HepG2 (cell line): ENCODE measurements around the gene CFAP73. TPM values are rescaled to one million over a fixed set of nuclear protein-coding genes. Genes with fewer than 3 reads are reported as not detected.

Experiments used
- ATAC-seq: fragments of 200-7000 bp; cut with Tn5 transposase; 3 replicates; pipeline ENCODE4 v1.9.1; 2020; ENCODE audit warnings: mild to moderate bottlenecking, moderate library complexity
- BruUV-seq: library from RNA; stranded (reverse); fragments of 400-500 nt; replicated peaks from 2 replicates; lab custom pipeline; 2021; lab: Mats Ljungman, UMichigan
- CTCF ChIA-PET: fragments of 300-600 bp; formaldehyde crosslinking; extraction: SDS; loops from one replicate; lab custom pipeline; 2021; ENCODE audit warnings: low total read pairs, inconsistent platforms, low intra/inter-chr PET ratio; lab: Yijun Ruan, JAX
- POLR2A ChIA-PET: fragments of 350-600 bp; sonication (Branson Sonifier 250); formaldehyde crosslinking; loops from one replicate; lab custom pipeline; 2020; ENCODE audit warnings: antibody characterized with exemption, inconsistent platforms; lab: Yijun Ruan, JAX
- DNase-seq: peaks from one replicate; pipeline ENCODE4 v3.0.0-alpha.2; 2015; ENCODE audit warnings: low spot score
- FAIRE-seq: peaks from 3 replicates; lab custom pipeline; 2011; peaks lifted over from hg19 to GRCh38; lab: Jason Lieb, UNC
- H2AFZ ChIP-seq: one replicate; pipeline ENCODE4 v1.6.1; 2011; ENCODE audit warnings: low read length, inconsistent platforms
- H3K27ac ChIP-seq: fragments of 300-600 bp; 3 replicates; pipeline ENCODE4 v1.8.0; 2011; ENCODE audit warnings: mixed run types, mild to moderate bottlenecking, mixed read lengths, low read length, inconsistent platforms; ENCODE audit not compliant: insufficient read depth; ENCODE audit errors: extremely low read length
- H3K27me3 ChIP-seq, 2 experiments: fragments of 200-600 bp in 1 of 2; 2 replicates in 1 of 2; 3 replicates in 1 of 2; pipeline versions ENCODE4 v1.6.0 to v1.8.0; 2011; ENCODE audit warnings: low read length in 2 of 2, mild to moderate bottlenecking in 2 of 2, moderate library complexity in 2 of 2, inconsistent platforms in 1 of 2; ENCODE audit not compliant: insufficient read depth in 2 of 2, control insufficient read depth in 1 of 2
- H3K36me3 ChIP-seq, 2 experiments: fragments of 200-600 bp in 1 of 2; replicated peaks in 1 of 2; 2 replicates in 1 of 2; 3 replicates in 1 of 2; pipeline versions ENCODE4 v1.5.1 to v1.8.0; 2011; ENCODE audit warnings: low read length in 2 of 2, inconsistent platforms in 1 of 2; ENCODE audit not compliant: insufficient read depth in 2 of 2, control insufficient read depth in 1 of 2
- H3K4me1 ChIP-seq: 2 replicates; pipeline ENCODE4 v1.5.1; 2012; ENCODE audit warnings: low read length, inconsistent platforms; ENCODE audit not compliant: insufficient read depth
- H3K4me2 ChIP-seq: 2 replicates; pipeline ENCODE4 v1.6.0; 2011; ENCODE audit warnings: low read depth, low read length, inconsistent platforms
- H3K4me3 ChIP-seq, 3 experiments: fragments of 200-600 bp in 1 of 3; sonication (generic), shearing (Covaris generic) in 1 of 3; replicated peaks in 1 of 3; 2 replicates each; pipeline ENCODE4 v1.5.1; 2011 to 2016; ENCODE audit warnings: low read length in 3 of 3, inconsistent platforms in 2 of 3, low read depth in 2 of 3, mild to moderate bottlenecking in 2 of 3, control low read depth in 1 of 3, mixed read lengths in 1 of 3; ENCODE audit not compliant: insufficient read depth in 1 of 3
- H3K79me2 ChIP-seq: one replicate; pipeline ENCODE4 v1.6.1; 2011; ENCODE audit warnings: low read length, inconsistent platforms; ENCODE audit not compliant: insufficient read depth
- H3K9ac ChIP-seq: 2 replicates; pipeline ENCODE4 v1.6.0; 2011; ENCODE audit warnings: mild to moderate bottlenecking, low read depth, low read length, inconsistent platforms; ENCODE audit not compliant: insufficient read depth
- H3K9me3 ChIP-seq: 2 replicates; pipeline ENCODE4 v1.5.1; 2012; ENCODE audit warnings: mild to moderate bottlenecking, low read length
- H4K20me1 ChIP-seq: 2 replicates; pipeline ENCODE4 v1.6.0; 2011; ENCODE audit warnings: inconsistent platforms, mild to moderate bottlenecking, low read length, moderate library complexity; ENCODE audit not compliant: insufficient read depth
- RNF219 ChIP-seq: sonication (generic); formaldehyde crosslinking; IDR thresholded peaks from 2 replicates; pipeline ENCODE4 v1.5.0; 2020; ENCODE audit warnings: mild to moderate bottlenecking, missing genetic modification reagents
- ZBTB44 ChIP-seq: sonication (generic); formaldehyde crosslinking; IDR thresholded peaks from 2 replicates; pipeline ENCODE4 v1.4.0; 2020; ENCODE audit warnings: missing genetic modification reagents
- ZNF362 ChIP-seq: sonication (generic); formaldehyde crosslinking; IDR thresholded peaks from 2 replicates; pipeline ENCODE4 v1.4.0; 2020; ENCODE audit warnings: missing genetic modification reagents, mild to moderate bottlenecking, borderline replicate concordance
- ZNF577 ChIP-seq: sonication (generic); formaldehyde crosslinking; IDR thresholded peaks from 2 replicates; pipeline ENCODE4 v1.4.0; 2020; ENCODE audit warnings: mild to moderate bottlenecking, low read depth, missing genetic modification reagents, borderline replicate concordance
- WGBS: methylation state at CpG from one replicate; pipeline ENCODE4 v1.1.6; 2017; ENCODE audit warnings: low lambda C conversion rate; 5-methylcytosine and 5-hydroxymethylcytosine counted together
- in situ Hi-C: cut with HindIII; loops from 2 replicates; pipeline ENCODE4 v1.10.0; 2017; ENCODE audit warnings: low pct_unique_long_range_greater_than_20kb; ENCODE audit not compliant: extremely low pct_ligation_motif_present
- intact Hi-C: fragments of 100-400 bp; cut with micrococcal nuclease; formaldehyde crosslinking; loops from one replicate; pipeline ENCODE4 v1.10.0; 2022; ENCODE audit not compliant: unreplicated experiment
- polyA plus RNA-seq, 8 experiments: library from polyadenylated mRNA; depleted of rRNA in 3 of 8; stranded (reverse) in 7 of 8; unstranded in 1 of 8; fragments of >200 nt; fragmentation: Illumina TruSeq in 4 of 8; extraction: Trizol in 4 of 8; gene quantifications; 2 replicates each; pipeline versions ENCODE4 v1.2.1 to v1.2.3, GENCODE V29; 2011 to 2016; ENCODE audit warnings: low read depth in 4 of 8, missing spikeins in 1 of 8, mixed read lengths in 1 of 8; ENCODE audit not compliant: insufficient read depth in 1 of 8
- total RNA-seq, 5 experiments: library from RNA; depleted of rRNA; stranded (reverse); fragments of >200 nt; fragmentation: Illumina TruSeq; extraction: Trizol; gene quantifications; 2 replicates each; pipeline ENCODE4 v1.2.3, GENCODE V29; 2016; ENCODE audit warnings: low read depth in 1 of 5

Gene CFAP73
- total and polyA plus RNA-seq, 2 of the 13 experiments (the other 11 are each of a cell fraction or from before 2014, with no cell fraction given) = not detected

DNA sequence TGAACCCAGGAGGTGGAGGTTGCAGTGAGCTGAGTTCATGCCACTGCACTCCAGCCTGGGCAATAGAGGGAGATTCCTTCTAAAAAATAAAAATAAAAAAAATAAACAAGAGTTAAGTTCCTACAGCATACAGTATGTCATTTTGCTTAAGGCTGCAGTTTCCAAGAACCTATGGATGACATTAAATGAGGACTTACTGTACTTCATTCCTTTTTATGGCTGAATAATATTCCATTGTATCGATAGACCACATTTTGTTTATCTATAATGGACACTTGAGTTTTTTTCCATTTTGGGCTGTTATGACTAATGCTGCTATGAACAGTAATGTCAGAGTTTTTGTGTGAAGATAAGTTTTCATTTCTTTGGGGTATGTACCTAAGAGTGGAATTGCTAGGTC lies 31.4 kb upstream of the CFAP73 start:
- in situ Hi-C loops = no loop called here

More for the DNA sequence above, 31.4 kb upstream of the CFAP73 start:
- POLR2A ChIA-PET = no interaction called here
- intact Hi-C loops = no loop called here
- no peak overlapping the region for H3K27ac ChIP-seq
- no peaks in the 10 kb centered on the region for H3K9me3 ChIP-seq
- no peak overlapping the region for H2AFZ ChIP-seq
- no peaks in the 10 kb centered on the region for H4K20me1 ChIP-seq
- no peaks in the 10 kb centered on the region for H3K36me3 ChIP-seq
- no TSS peak for BruUV-seq
- H3K4me1 ChIP-seq = no peaks in the 10 kb centered on the region
- no peak overlapping the region for H3K9ac ChIP-seq
- ATAC-seq (no peak), DNase-seq (no peak), FAIRE-seq (no peak)
- H3K27me3 ChIP-seq = peaks cover 0 to 12% of the 10 kb centered on the region in 2 experiments; a peak in 1 of 5 replicates
- WGBS = 41% methylated on average over 1 of the region's 1 CpG
- no peak overlapping the region for H3K4me2 ChIP-seq
- CTCF ChIA-PET = no interaction called here
- TF ChIP-seq RNF219 = no peak
- no peak for TF ChIP-seq ZNF577 (CRISPR knock-in tag)
- no peak for TF ChIP-seq ZBTB44 (CRISPR knock-in tag)
- no peak for TF ChIP-seq ZNF362 (CRISPR knock-in tag)
- TF ChIP-seq, all 625 proteins: peak for 0
- Histone ChIP-seq H3K79me2 (no peaks in the 10 kb centered on the region), H3K4me3 (no peak overlapping the region)
